Naive thymus-derived CD4-positive, alpha-beta T cell (primary cell): ENCODE data around the gene WDR88. TPM values are rescaled to one million over a fixed set of nuclear protein-coding genes. Genes with fewer than 3 reads are reported as not detected.

Source experiments
- ATAC-seq: fragments of 150-1000 bp; cut with Tn5 transposase; 2 replicates; pipeline ENCODE4 v1.10.0; 2021; ENCODE audit warnings: mild to moderate bottlenecking, moderate library complexity
- CTCF ChIA-PET: fragments of 350-600 bp; sonication (Branson Sonifier 250); formaldehyde crosslinking; loops from one replicate; lab custom pipeline; 2021; ENCODE audit warnings: antibody characterized with exemption; lab: Charles Lee
- POLR2A ChIA-PET: fragments of 350-600 bp; sonication (Branson Sonifier 250); formaldehyde crosslinking; loops from one replicate; lab custom pipeline; 2021; ENCODE audit warnings: antibody characterized with exemption, inconsistent platforms; lab: Charles Lee
- DNase-seq, 9 donors: peaks; one replicate each; pipeline versions ENCODE4 v3.0.0 to v3.0.0-alpha.2; 2020 to 2022; ENCODE audit warnings: mixed read lengths in 1 of 9
- H3K27ac ChIP-seq: one replicate; pipeline ENCODE4 v1.7.0; 2013; ENCODE audit warnings: mild to moderate bottlenecking, low read depth, low read length, moderate library complexity
- H3K27me3 ChIP-seq, 2 donors: one replicate each; pipeline ENCODE4 v1.7.0; 2013; ENCODE audit warnings: low read length in 2 of 2, mild to moderate bottlenecking in 2 of 2, moderate library complexity in 2 of 2; ENCODE audit not compliant: control insufficient read depth in 2 of 2, insufficient read depth in 2 of 2
- H3K36me3 ChIP-seq, 3 experiments: 1 replicate in 2 of 3; 2 replicates in 1 of 3; pipeline ENCODE4 v1.7.0; 2013; ENCODE audit warnings: low read length in 3 of 3, mild to moderate bottlenecking in 3 of 3, moderate library complexity in 1 of 3; ENCODE audit not compliant: insufficient read depth in 3 of 3, control insufficient read depth in 2 of 3
- H3K4me1 ChIP-seq, 2 donors: one replicate each; pipeline ENCODE4 v1.7.0; 2013; ENCODE audit warnings: low read length in 2 of 2, mild to moderate bottlenecking in 2 of 2, moderate library complexity in 1 of 2; ENCODE audit not compliant: control insufficient read depth in 2 of 2, insufficient read depth in 2 of 2
- H3K4me3 ChIP-seq: 2 replicates; pipeline ENCODE4 v1.7.0; 2013; ENCODE audit warnings: mild to moderate bottlenecking, low read length
- H3K9me3 ChIP-seq, 3 experiments: 1 replicate in 2 of 3; 2 replicates in 1 of 3; pipeline ENCODE4 v1.7.0; 2013; ENCODE audit warnings: low read length in 3 of 3; ENCODE audit not compliant: control insufficient read depth in 2 of 3
- H3K27ac Mint-ChIP-seq, 9 donors: one replicate each; pipeline ENCODE4 v1.8.0; 2020 to 2022; ENCODE audit warnings: mixed read lengths in 9 of 9, mild to moderate bottlenecking in 8 of 9, moderate library complexity in 5 of 9, inconsistent platforms in 2 of 9
- H3K27me3 Mint-ChIP-seq, 5 donors: one replicate each; pipeline ENCODE4 v1.8.0; 2021 to 2022; ENCODE audit warnings: mixed read lengths in 5 of 5, mild to moderate bottlenecking in 1 of 5
- H3K36me3 Mint-ChIP-seq, 5 donors: one replicate each; pipeline ENCODE4 v1.8.0; 2020 to 2022; ENCODE audit warnings: mixed read lengths in 5 of 5, mild to moderate bottlenecking in 3 of 5, inconsistent platforms in 1 of 5
- H3K4me1 Mint-ChIP-seq, 7 donors: one replicate each; pipeline ENCODE4 v1.8.0; 2020 to 2022; ENCODE audit warnings: mixed read lengths in 7 of 7, mild to moderate bottlenecking in 3 of 7, inconsistent platforms in 1 of 7
- H3K4me3 Mint-ChIP-seq, 10 donors: one replicate each; pipeline ENCODE4 v1.8.0; 2020 to 2022; ENCODE audit warnings: mild to moderate bottlenecking in 10 of 10, mixed read lengths in 10 of 10, moderate library complexity in 6 of 10, inconsistent platforms in 2 of 10
- H3K9me3 Mint-ChIP-seq, 11 donors: one replicate each; pipeline ENCODE4 v1.8.0; 2020 to 2022; ENCODE audit warnings: mixed read lengths in 11 of 11, mild to moderate bottlenecking in 4 of 11, inconsistent platforms in 1 of 11, moderate library complexity in 1 of 11
- intact Hi-C, 2 donors: fragments of 100-400 bp; cut with micrococcal nuclease; formaldehyde crosslinking; loops; one replicate each; pipeline ENCODE4 v1.15.1; 2023
- polyA plus RNA-seq, 2 donors: library from polyadenylated mRNA; unstranded; fragments of 300-500 nt; fragmentation: Illumina TruSeq; gene quantifications; one replicate each; pipeline ENCODE4 v1.2.3, GENCODE V29; 2021
- total RNA-seq, 6 experiments: library from RNA in 5 of 6; stranded (reverse) in 5 of 6; gene quantifications; 1 replicate in 5 of 6; 2 replicates in 1 of 6; pipeline ENCODE4 v1.2.3 and lab custom pipeline; 2021 to 2026

Gene WDR88
- total and polyA plus RNA-seq, 7 experiments from 2014 or later, result 0.15 to 0.62 (median 0.37) TPM; not detected in 3

GRCh38 chr19:33134571-33135041 lies 2.7 kb downstream of the WDR88 start:
- intact Hi-C loops, result loop anchor here in 1 of 2 donors (5.0 kb wide), 1 partner anchor 552 kb away; the partner anchor contains the start of gene PDCD5
- DNase-seq (peak in 8 of 9 donors; percentile 16 to 71 (median 50)), ATAC-seq (peak; percentile 78)
- no peaks in the 10 kb centered on the region for H3K9me3 Mint-ChIP-seq
- H3K4me1 ChIP-seq, result no peaks in the 10 kb centered on the region
- H3K36me3 ChIP-seq, result peaks cover 0 to 16% (median 0%) of the 10 kb centered on the region in 3 experiments
- peaks cover 0 to 9% (median 7%) of the 10 kb centered on the region in 5 donors for H3K36me3 Mint-ChIP-seq
- no peaks in the 10 kb centered on the region for H3K27me3 Mint-ChIP-seq
- CTCF ChIA-PET, result interaction anchor here (0.6 kb wide), 1 partner anchor 271 kb away, joined by 3 read pairs; no protein-coding TSS in a partner anchor
- peak overlapping the region in 8 of 10 donors; percentile 20 to 82 (median 69) for H3K4me3 Mint-ChIP-seq
- peak overlapping the region; percentile 7 for H3K27ac ChIP-seq
- H3K4me3 ChIP-seq, result no peak overlapping the region
- POLR2A ChIA-PET, result interaction anchor here (0.6 kb wide), 1 partner anchor 244 kb away, joined by 3 read pairs; no protein-coding TSS in a partner anchor
- H3K27me3 ChIP-seq, result no peaks in the 10 kb centered on the region
- H3K4me1 Mint-ChIP-seq, result peaks cover 0 to 8% (median 6%) of the 10 kb centered on the region in 7 donors
- H3K9me3 ChIP-seq, result no peaks in the 10 kb centered on the region
- peak overlapping the region in 3 of 9 donors; percentile 28 to 42 (median 28) for H3K27ac Mint-ChIP-seq

- Mint-ChIP-seq H3K4me1 (peaks cover 0 to 12% (median 11%) of the 10 kb centered on the region in 7 donors), H3K9me3 (no peaks in the 10 kb centered on the region), H3K27me3 (peaks cover 0 to 8% (median 3%) of the 10 kb centered on the region in 5 donors), H3K36me3 (no peaks in the 10 kb centered on the region), H3K27ac (no peak overlapping the region), H3K4me3 (no peak overlapping the region)
- Histone ChIP-seq H3K4me3 (no peak overlapping the region), H3K4me1 (no peaks in the 10 kb centered on the region), H3K27ac (no peak overlapping the region), H3K9me3 (no peaks in the 10 kb centered on the region), H3K27me3 (no peaks in the 10 kb centered on the region), H3K36me3 (no peaks in the 10 kb centered on the region)
- intact Hi-C loops, result no loop called here
- POLR2A ChIA-PET, result no interaction called here
- DNase-seq (no peak), ATAC-seq (no peak)
- CTCF ChIA-PET, result no interaction called here
These were observed 7.3 kb downstream of the WDR88 start for GRCh38 chr19:33139165-33139564.

- H3K4me3 ChIP-seq, result no peak overlapping the region
- POLR2A ChIA-PET, result interaction anchor here (1.5 kb wide), 1 partner anchor 33 kb away, joined by 6 read pairs; no protein-coding TSS in a partner anchor
- Mint-ChIP-seq H3K4me1 (peaks cover 4 to 9% (median 8%) of the 10 kb centered on the region in 7 donors), H3K4me3 (peak overlapping the region in 6 of 10 donors; percentile 0 to 58 (median 30)), H3K9me3 (peaks cover 0 to 2% (median 0%) of the 10 kb centered on the region in 11 donors), H3K36me3 (no peaks in the 10 kb centered on the region), H3K27ac (no peak overlapping the region), H3K27me3 (peaks cover 0 to 8% (median 3%) of the 10 kb centered on the region in 5 donors)
- ATAC-seq, result peak; percentile 98
- H3K4me1 ChIP-seq, result no peaks in the 10 kb centered on the region
- CTCF ChIA-PET, result interaction anchor here (0.6 to 2.2 kb wide), 13 partner anchors 10 to 502 kb away, joined by 3 to 21 read pairs (median 4); no protein-coding TSS in a partner anchor
- no peak overlapping the region for H3K27ac ChIP-seq
- no peaks in the 10 kb centered on the region for H3K36me3 ChIP-seq
- H3K9me3 ChIP-seq, result no peaks in the 10 kb centered on the region
- DNase-seq, result peak; percentile 21 to 68 (median 49)
- no peaks in the 10 kb centered on the region for H3K27me3 ChIP-seq
- intact Hi-C loops, result loop anchor here (1.0 to 5.0 kb wide), 5 partner anchors 33 to 263 kb away; no protein-coding TSS in a partner anchor
These were observed 12.0 kb downstream of the WDR88 start for GRCh38 chr19:33143897-33144405.

- DNase-seq (no peak), ATAC-seq (no peak)
- Histone ChIP-seq H3K27ac (no peak overlapping the region), H3K4me1 (no peaks in the 10 kb centered on the region), H3K27me3 (no peaks in the 10 kb centered on the region), H3K36me3 (no peaks in the 10 kb centered on the region), H3K9me3 (no peaks in the 10 kb centered on the region), H3K4me3 (no peak overlapping the region)
- no peak overlapping the region for H3K27ac Mint-ChIP-seq
- peaks cover 4 to 11% (median 9%) of the 10 kb centered on the region in 7 donors for H3K4me1 Mint-ChIP-seq
- H3K27me3 Mint-ChIP-seq, result peaks cover 0 to 8% (median 3%) of the 10 kb centered on the region in 5 donors
- H3K9me3 Mint-ChIP-seq, result peaks cover 0 to 2% (median 0%) of the 10 kb centered on the region in 11 donors
- H3K4me3 Mint-ChIP-seq, result no peak overlapping the region
- H3K36me3 Mint-ChIP-seq, result no peaks in the 10 kb centered on the region
- intact Hi-C loops, result no loop called here
- POLR2A ChIA-PET, result interaction anchor here (0.6 kb wide), 1 partner anchor 9 kb away, joined by 3 read pairs; no protein-coding TSS in a partner anchor
- CTCF ChIA-PET, result interaction anchor here (0.8 to 2.2 kb wide), 3 partner anchors 15 to 662 kb away, joined by 3 to 13 read pairs (median 4); no protein-coding TSS in a partner anchor
These were observed 14.3 kb downstream of the WDR88 start for GRCh38 chr19:33146209-33146608.

GRCh38 chr19:33147538-33147937 lies 15.6 kb downstream of the WDR88 start:
- H3K27me3 ChIP-seq, result no peaks in the 10 kb centered on the region
- CTCF ChIA-PET, result interaction anchor here (1.7 kb wide), 1 partner anchor 37 kb away, joined by 5 read pairs; no protein-coding TSS in a partner anchor

GRCh38 chr19:33150852-33151518 lies 19.1 kb downstream of the WDR88 start:
- H3K9me3 Mint-ChIP-seq, result peaks cover 0 to 2% (median 0%) of the 10 kb centered on the region in 11 donors
- ATAC-seq, result no peak
- no peaks in the 10 kb centered on the region for H3K4me1 ChIP-seq
- H3K4me1 Mint-ChIP-seq, result peaks cover 0 to 6% (median 0%) of the 10 kb centered on the region in 7 donors
- intact Hi-C loops, result no loop called here
- DNase-seq, result no peak
- H3K27me3 ChIP-seq, result no peaks in the 10 kb centered on the region
- no peaks in the 10 kb centered on the region for H3K36me3 ChIP-seq
- POLR2A ChIA-PET, result no interaction called here
- no peak overlapping the region for H3K27ac ChIP-seq
- no peak overlapping the region for H3K4me3 Mint-ChIP-seq
- CTCF ChIA-PET, result interaction anchor here (0.6 kb wide), 1 partner anchor 56 kb away, joined by 3 read pairs; no protein-coding TSS in a partner anchor
- H3K36me3 Mint-ChIP-seq, result no peaks in the 10 kb centered on the region
- H3K27me3 Mint-ChIP-seq, result peaks cover 0 to 4% (median 0%) of the 10 kb centered on the region in 5 donors
- no peak overlapping the region for H3K4me3 ChIP-seq
- H3K9me3 ChIP-seq, result no peaks in the 10 kb centered on the region
- no peak overlapping the region for H3K27ac Mint-ChIP-seq

More at GRCh38 chr19:33147538-33147937, 15.6 kb downstream of the WDR88 start:
- peaks cover 0 to 2% (median 0%) of the 10 kb centered on the region in 11 donors for H3K9me3 Mint-ChIP-seq
- intact Hi-C loops, result no loop called here
- no peaks in the 10 kb centered on the region for H3K36me3 Mint-ChIP-seq
- no peak overlapping the region for H3K27ac ChIP-seq
- H3K4me3 ChIP-seq, result no peak overlapping the region
- H3K4me3 Mint-ChIP-seq, result no peak overlapping the region
- no peaks in the 10 kb centered on the region for H3K9me3 ChIP-seq
- H3K4me1 ChIP-seq, result no peaks in the 10 kb centered on the region
- H3K27me3 Mint-ChIP-seq, result peaks cover 0 to 4% (median 0%) of the 10 kb centered on the region in 5 donors
- H3K36me3 ChIP-seq, result no peaks in the 10 kb centered on the region
- H3K27ac Mint-ChIP-seq, result no peak overlapping the region
- ATAC-seq (no peak), DNase-seq (no peak)
- H3K4me1 Mint-ChIP-seq, result peaks cover 4 to 11% (median 9%) of the 10 kb centered on the region in 7 donors
- POLR2A ChIA-PET, result no interaction called here
